Karpas-422 (cell line): ENCODE data around the gene RAVER2. TPM values are rescaled to one million over a fixed set of nuclear protein-coding genes. Genes with fewer than 3 reads are reported as not detected.
"Not testable (repeated sequence)": the region's sequence is repeated elsewhere in the genome, so short reads cannot be mapped to it uniquely, and the experiment has no call there.

ENCODE experiments used
- DNase-seq: peaks from one replicate; pipeline ENCODE4 v3.0.0-alpha.2; 2015
- H2AFZ ChIP-seq: fragments of 200-600 bp; sonication (generic); 2 replicates; pipeline ENCODE4 v1.6.1; 2014; ENCODE audit warnings: antibody characterized with exemption, low read length, mixed read lengths
- H3K27ac ChIP-seq: fragments of 200-600 bp; sonication (generic); 2 replicates; pipeline ENCODE4 v1.5.1; 2014; ENCODE audit warnings: mild to moderate bottlenecking, low read length, moderate library complexity
- H3K27me3 ChIP-seq: fragments of 200-600 bp; sonication (generic); 2 replicates; pipeline ENCODE4 v1.6.1; 2014; ENCODE audit warnings: low read length, mixed read lengths
- H3K36me3 ChIP-seq: fragments of 200-600 bp; sonication (generic); 2 replicates; pipeline ENCODE4 v1.6.1; 2014; ENCODE audit warnings: low read length, mixed read lengths; ENCODE audit not compliant: insufficient read depth
- H3K4me1 ChIP-seq: fragments of 200-600 bp; sonication (generic); 2 replicates; pipeline ENCODE4 v1.6.1; 2014; ENCODE audit warnings: mild to moderate bottlenecking, low read length, mixed read lengths
- H3K4me2 ChIP-seq: fragments of 200-600 bp; sonication (generic); 2 replicates; pipeline ENCODE4 v1.6.1; 2014; ENCODE audit warnings: low read length, low read depth, mild to moderate bottlenecking; ENCODE audit not compliant: poor library complexity, severe bottlenecking
- H3K4me3 ChIP-seq: fragments of 200-600 bp; sonication (generic); 2 replicates; pipeline ENCODE4 v1.5.1; 2014; ENCODE audit warnings: mild to moderate bottlenecking, antibody characterized with exemption, low read length, mixed read lengths
- H3K79me2 ChIP-seq: fragments of 200-600 bp; sonication (generic); 2 replicates; pipeline ENCODE4 v1.6.1; 2014; ENCODE audit warnings: mild to moderate bottlenecking, low read length, mixed read lengths
- H3K9ac ChIP-seq: fragments of 200-600 bp; sonication (generic); 2 replicates; pipeline ENCODE4 v1.6.0; 2014; ENCODE audit warnings: low read length
- H3K9me2 ChIP-seq: fragments of 200-600 bp; sonication (generic), shearing (Covaris generic); replicated peaks from 2 replicates; pipeline ENCODE4 v1.6.0; 2014; ENCODE audit warnings: mild to moderate bottlenecking, low read length, moderate library complexity; ENCODE audit not compliant: insufficient read depth
- H3K9me3 ChIP-seq: fragments of 300-700, 200-600 bp; sonication (generic); 2 replicates; pipeline ENCODE4 v1.6.1; 2014; ENCODE audit warnings: low read length, mixed read lengths
- H4K20me1 ChIP-seq: fragments of 200-600 bp; sonication (generic); 2 replicates; pipeline ENCODE4 v1.6.1; 2014; ENCODE audit warnings: mild to moderate bottlenecking, antibody characterized with exemption, low read length, low read depth; ENCODE audit not compliant: insufficient read depth
- total RNA-seq: library from RNA; depleted of rRNA; stranded (reverse); fragments of >200 nt; shearing (Covaris generic); gene quantifications from 2 replicates; pipeline ENCODE4 v1.2.3, GENCODE V29; 2014; ENCODE audit warnings: low replicate concordance

RAVER2 gene
- total RNA-seq, 1 experiment from 2014 or later, result not detected

DNA sequence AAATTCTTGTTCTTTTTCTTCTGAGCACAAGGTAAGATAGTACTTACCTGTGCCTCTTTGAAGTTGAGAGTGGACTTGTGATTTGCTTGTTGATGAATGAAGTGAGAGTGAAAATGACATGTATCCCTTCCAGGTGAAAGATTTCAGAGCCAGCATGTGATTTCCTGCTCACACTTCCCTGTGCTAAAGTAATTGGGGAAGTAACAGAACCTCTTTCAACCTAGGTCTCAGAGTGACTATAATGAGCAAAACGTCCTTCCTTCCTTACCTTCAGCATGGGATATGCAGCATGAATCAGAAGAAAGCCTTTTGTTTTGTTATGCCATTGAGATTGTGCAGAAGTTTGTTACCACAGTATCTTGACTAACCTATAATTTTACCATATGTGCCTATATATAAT, 24.6 kb downstream of the RAVER2 start:
- Histone ChIP-seq H3K9me2 (no peaks in the 10 kb centered on the region), H3K4me3 (no peak overlapping the region), H3K27ac (no peak overlapping the region), H3K4me1 (no peaks in the 10 kb centered on the region), H3K79me2 (no peaks in the 10 kb centered on the region), H3K9ac (no peak overlapping the region), H4K20me1 (no peaks in the 10 kb centered on the region), H3K4me2 (no peak overlapping the region), H3K27me3 (no peaks in the 10 kb centered on the region), H3K9me3 (no peaks in the 10 kb centered on the region), H3K36me3 (no peaks in the 10 kb centered on the region), H2AFZ (no peak overlapping the region)
- DNase-seq, result no peak

DNA sequence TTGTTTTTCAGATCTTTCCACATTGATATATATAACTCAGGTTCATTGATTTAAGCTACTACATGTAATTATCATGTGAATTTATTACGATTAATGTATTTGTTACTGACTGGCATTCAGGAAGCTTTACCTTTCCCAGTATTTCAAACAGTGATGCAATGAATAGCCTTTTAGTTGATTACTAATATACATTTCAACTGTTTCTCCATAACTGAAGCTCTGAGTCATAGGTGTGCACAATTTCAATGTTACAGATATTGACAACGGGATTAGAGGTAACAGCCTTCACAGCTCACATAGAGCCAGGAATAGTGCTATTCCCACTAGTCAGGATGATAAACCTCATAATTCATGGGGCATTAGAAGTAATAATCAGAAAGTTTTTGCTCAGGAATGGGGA, 25.1 kb downstream of the RAVER2 start:
- Histone ChIP-seq H3K27ac (no peak overlapping the region), H3K4me3 (no peak overlapping the region), H3K9me3 (no peaks in the 10 kb centered on the region), H4K20me1 (no peaks in the 10 kb centered on the region), H2AFZ (no peak overlapping the region), H3K79me2 (no peaks in the 10 kb centered on the region), H3K4me1 (no peaks in the 10 kb centered on the region), H3K4me2 (no peak overlapping the region), H3K9ac (no peak overlapping the region), H3K27me3 (no peaks in the 10 kb centered on the region), H3K36me3 (no peaks in the 10 kb centered on the region), H3K9me2 (no peaks in the 10 kb centered on the region)
- no peak for DNase-seq

DNA sequence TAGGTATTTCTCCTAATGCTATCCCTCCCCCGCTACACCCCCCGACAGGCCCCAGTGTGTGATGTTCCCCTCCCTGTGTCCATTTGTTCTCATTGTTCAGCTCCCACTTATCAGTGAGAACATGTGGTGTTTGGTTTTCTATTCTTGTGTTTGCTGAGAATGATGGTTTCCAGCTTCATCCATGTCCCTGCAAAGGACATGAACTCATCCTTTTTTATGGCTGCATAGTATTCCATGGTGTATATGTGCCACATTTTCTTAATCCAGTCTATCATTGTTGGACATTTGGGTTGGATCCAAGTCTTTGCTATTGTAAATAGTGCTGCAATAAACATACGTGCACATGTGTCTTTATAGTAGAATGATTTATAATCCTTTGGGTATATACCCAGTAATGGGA, 28.4 kb downstream of the RAVER2 start:
- H3K4me3 ChIP-seq, H3K9me3 ChIP-seq, H3K9ac ChIP-seq, H2AFZ ChIP-seq, H3K4me2 ChIP-seq, H3K79me2 ChIP-seq, H3K9me2 ChIP-seq, H3K36me3 ChIP-seq, H4K20me1 ChIP-seq, H3K27me3 ChIP-seq, H3K4me1 ChIP-seq, H3K27ac ChIP-seq, DNase-seq: not testable (repeated sequence)

DNA sequence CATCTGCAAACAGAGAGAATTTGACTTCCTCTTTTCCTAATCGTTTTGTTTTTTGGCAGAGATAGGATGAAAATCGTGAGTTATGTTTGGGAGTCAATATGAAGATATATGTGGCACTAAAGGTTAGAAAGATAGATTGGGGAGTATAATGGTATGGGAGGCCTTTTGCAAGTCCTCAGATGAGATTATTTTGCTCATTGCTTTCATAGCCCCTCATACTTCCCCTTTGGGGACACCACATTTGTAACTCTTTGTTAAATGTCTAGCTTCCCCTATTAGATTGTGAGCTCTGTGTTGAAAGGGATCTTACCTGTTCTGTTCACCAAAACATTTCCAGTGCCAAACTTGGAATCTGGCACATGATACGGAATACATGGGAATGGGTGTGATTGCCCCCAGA, 30.2 kb downstream of the RAVER2 start:
- no peaks in the 10 kb centered on the region for H3K4me1 ChIP-seq
- no peak for DNase-seq
- H3K9me2 ChIP-seq, result no peaks in the 10 kb centered on the region
- no peak overlapping the region for H3K4me3 ChIP-seq
- no peak overlapping the region for H3K27ac ChIP-seq
- no peaks in the 10 kb centered on the region for H3K27me3 ChIP-seq
- H4K20me1 ChIP-seq, result no peaks in the 10 kb centered on the region
- no peak overlapping the region for H2AFZ ChIP-seq
- H3K9ac ChIP-seq, result no peak overlapping the region
- H3K4me2 ChIP-seq, result no peak overlapping the region
- H3K9me3 ChIP-seq, result no peaks in the 10 kb centered on the region
- H3K79me2 ChIP-seq, result no peaks in the 10 kb centered on the region
- no peaks in the 10 kb centered on the region for H3K36me3 ChIP-seq

DNA sequence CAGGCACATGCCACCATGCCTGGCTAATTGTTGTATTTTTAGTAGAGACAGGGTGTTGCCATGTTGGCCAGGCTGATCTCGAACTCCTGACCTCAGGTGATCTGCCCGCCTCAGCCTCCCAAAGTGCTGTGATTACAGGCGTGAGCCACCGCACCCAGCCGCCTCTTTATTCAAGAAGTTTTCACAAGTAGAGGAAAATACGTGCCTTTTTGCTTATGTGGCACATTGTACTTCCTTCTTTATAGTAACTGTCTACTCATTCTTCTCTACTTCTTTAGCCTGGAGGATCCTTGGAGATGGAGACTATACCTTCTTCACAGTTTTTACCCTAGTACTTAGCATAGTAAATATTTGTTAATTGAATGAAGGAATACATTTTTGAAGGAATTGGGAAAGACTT, 37.2 kb downstream of the RAVER2 start:
- not testable (repeated sequence) for H4K20me1 ChIP-seq, H3K4me3 ChIP-seq, H3K9ac ChIP-seq, H3K9me2 ChIP-seq, H2AFZ ChIP-seq, H3K9me3 ChIP-seq, H3K27me3 ChIP-seq, H3K4me1 ChIP-seq, H3K27ac ChIP-seq, H3K79me2 ChIP-seq, H3K4me2 ChIP-seq, DNase-seq, H3K36me3 ChIP-seq

DNA sequence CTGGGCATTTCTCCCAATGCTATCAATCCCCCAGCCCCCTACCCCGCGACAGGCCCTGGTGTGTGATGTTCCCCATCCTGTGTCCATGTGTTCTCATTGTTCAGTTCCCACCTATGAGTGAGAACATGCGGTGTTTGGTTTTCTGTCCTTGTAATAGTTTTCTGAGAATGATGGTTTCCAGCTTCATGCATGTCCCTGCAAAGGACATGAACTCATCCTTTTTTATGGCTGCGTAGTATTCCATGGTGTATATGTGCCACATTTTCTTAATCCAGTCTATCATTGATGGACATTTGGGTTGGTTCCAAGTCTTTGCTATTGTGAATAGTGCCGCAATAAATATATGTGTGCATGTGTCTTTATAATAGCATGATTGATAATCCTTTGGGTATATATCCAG, 38.0 kb downstream of the RAVER2 start:
- H3K27me3 ChIP-seq, H3K36me3 ChIP-seq, H3K27ac ChIP-seq, H3K9me2 ChIP-seq, H3K4me2 ChIP-seq, H4K20me1 ChIP-seq, H3K79me2 ChIP-seq, H3K9me3 ChIP-seq, H2AFZ ChIP-seq, H3K4me1 ChIP-seq, H3K9ac ChIP-seq, H3K4me3 ChIP-seq, DNase-seq: not testable (repeated sequence)

DNA sequence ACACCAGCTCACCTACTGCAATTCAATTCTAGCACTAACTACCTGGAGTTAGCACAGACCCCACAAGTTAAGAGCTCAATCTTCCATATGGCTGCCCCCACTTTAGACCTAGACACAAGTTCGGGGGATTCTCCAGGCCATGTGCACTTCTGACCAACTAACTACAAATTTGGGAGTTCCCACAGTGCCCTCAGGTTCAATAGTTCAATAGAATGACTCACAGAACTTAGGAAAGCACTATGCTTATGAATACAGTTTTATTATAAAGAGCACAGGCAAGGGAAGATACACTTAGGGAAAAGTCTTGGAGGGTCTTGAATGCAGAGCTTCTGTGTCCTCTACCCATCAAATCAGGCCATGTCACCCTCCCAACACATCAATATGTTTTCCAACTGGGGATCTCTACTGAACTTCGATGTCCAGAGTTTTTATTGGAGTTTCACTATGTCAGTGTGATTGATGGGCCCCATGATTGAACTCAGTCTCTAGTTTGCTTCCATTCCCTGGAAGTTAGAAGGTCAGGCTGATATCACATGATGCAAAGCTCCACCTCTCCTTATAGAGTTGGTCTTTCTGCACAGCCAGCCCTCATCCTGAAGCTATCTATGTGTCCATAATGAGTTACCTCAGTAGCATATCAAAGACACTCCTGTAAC, 46.1 kb downstream of the RAVER2 start:
- no peaks in the 10 kb centered on the region for H3K9me3 ChIP-seq
- no peaks in the 10 kb centered on the region for H3K4me1 ChIP-seq
- no peaks in the 10 kb centered on the region for H3K27me3 ChIP-seq
- H3K9ac ChIP-seq, result no peak overlapping the region
- H3K36me3 ChIP-seq, result no peaks in the 10 kb centered on the region
- no peak for DNase-seq
- H3K27ac ChIP-seq, result no peak overlapping the region
- H3K79me2 ChIP-seq, result no peaks in the 10 kb centered on the region
- no peaks in the 10 kb centered on the region for H3K9me2 ChIP-seq
- no peak overlapping the region for H3K4me2 ChIP-seq
- no peak overlapping the region for H2AFZ ChIP-seq
- no peak overlapping the region for H3K4me3 ChIP-seq
- no peaks in the 10 kb centered on the region for H4K20me1 ChIP-seq

DNA sequence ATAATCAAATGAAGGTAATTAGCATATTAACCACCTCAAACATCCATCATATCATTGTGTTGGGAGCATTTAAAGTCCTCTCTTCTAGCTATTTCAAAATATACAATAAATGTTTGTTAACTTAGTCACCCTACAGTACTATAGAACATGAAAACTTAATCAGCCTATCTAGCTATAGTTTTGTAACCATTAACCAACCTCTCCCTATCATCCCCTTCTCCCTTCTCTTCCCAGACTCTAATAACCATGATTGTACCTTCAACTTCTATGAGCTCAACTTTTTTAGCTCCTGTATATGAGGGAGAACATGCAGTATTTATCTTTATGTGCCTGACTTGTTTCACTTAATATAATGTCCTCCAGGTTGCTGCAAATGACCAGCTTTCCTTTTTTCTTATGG, 54.0 kb downstream of the RAVER2 start:
- H3K4me2 ChIP-seq, result no peak overlapping the region
- no peaks in the 10 kb centered on the region for H3K9me2 ChIP-seq
- no peaks in the 10 kb centered on the region for H3K27me3 ChIP-seq
- H3K9me3 ChIP-seq, result no peaks in the 10 kb centered on the region
- H4K20me1 ChIP-seq, result no peaks in the 10 kb centered on the region
- H3K36me3 ChIP-seq, result no peaks in the 10 kb centered on the region
- no peak overlapping the region for H3K9ac ChIP-seq
- DNase-seq, result no peak
- no peak overlapping the region for H2AFZ ChIP-seq
- no peaks in the 10 kb centered on the region for H3K79me2 ChIP-seq
- H3K27ac ChIP-seq, result no peak overlapping the region
- H3K4me1 ChIP-seq, result no peaks in the 10 kb centered on the region
- H3K4me3 ChIP-seq, result no peak overlapping the region
